HG03354 (cell line): ENCODE measurements around the gene PSMB11.
A peak's percentile ranks its signal among the peaks of the same experiment; 100 is the strongest.
"Not testable (repeated sequence)": the region's sequence is repeated elsewhere in the genome, so short reads cannot be mapped to it uniquely, and the experiment has no call there.

Experiments
- ATAC-seq: cut with Tn5 transposase; IDR thresholded peaks from one replicate; pipeline ENCODE4 v1.9.1; 2021; ENCODE audit warnings: mild to moderate bottlenecking; ENCODE audit not compliant: unreplicated experiment, poor library complexity, severe bottlenecking

PSMB11 gene, protein sequence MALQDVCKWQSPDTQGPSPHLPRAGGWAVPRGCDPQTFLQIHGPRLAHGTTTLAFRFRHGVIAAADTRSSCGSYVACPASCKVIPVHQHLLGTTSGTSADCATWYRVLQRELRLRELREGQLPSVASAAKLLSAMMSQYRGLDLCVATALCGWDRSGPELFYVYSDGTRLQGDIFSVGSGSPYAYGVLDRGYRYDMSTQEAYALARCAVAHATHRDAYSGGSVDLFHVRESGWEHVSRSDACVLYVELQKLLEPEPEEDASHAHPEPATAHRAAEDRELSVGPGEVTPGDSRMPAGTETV

GRCh38 chr14:23042162-23042965, at the start of gene PSMB11:
PSMB11 (plus strand) TSS chr14:23042212; CDS start chr14:23042226, 14 bp downstream.
- no peak for ATAC-seq

DNA sequence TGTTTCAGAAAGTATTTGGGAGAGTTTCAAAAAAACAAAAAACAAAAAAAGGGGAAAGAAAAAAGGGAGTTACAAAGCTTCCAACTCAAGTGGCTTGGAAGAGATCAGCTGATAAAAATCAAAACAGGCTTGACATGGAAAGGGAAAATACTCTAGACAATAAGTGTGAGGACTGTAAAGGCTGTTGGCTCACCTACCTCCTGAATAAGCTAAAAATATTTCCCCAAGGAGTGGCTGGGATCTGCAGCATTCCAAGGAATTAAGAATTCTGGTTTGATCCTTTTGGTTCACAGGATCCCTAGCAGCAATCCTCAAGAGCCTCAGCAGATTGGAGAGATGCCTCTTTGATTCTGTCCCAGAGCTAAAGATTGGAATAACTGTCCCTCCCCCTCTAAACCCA, 48.5 kb upstream of the PSMB11 start:
- ATAC-seq: no peak

DNA sequence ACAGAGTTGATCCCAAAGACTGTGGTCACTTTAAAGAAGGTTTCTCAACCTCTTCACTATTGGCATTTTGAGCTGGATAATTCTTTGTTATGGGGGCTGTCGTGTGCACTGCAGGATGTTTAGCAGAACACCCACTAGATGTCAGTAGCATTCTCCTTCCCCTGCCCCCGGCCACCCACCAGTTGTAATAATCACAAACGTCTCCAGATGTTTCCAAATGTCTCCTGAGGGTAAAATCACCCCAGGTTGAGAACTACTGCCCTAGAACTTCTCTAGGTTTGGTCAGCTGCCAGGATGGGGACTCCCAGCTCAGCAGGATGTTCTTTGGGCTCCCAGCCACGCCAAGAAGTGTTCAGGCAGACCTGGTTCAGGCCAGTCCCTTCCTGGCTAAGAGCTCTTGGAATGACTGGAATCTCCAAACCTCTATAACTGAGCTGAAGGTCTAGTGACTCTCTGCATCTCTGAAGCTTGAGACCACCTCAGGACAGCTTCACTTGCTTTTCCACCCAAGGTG, 47.2 kb upstream of the PSMB11 start:
- peak; percentile 46 for ATAC-seq

DNA sequence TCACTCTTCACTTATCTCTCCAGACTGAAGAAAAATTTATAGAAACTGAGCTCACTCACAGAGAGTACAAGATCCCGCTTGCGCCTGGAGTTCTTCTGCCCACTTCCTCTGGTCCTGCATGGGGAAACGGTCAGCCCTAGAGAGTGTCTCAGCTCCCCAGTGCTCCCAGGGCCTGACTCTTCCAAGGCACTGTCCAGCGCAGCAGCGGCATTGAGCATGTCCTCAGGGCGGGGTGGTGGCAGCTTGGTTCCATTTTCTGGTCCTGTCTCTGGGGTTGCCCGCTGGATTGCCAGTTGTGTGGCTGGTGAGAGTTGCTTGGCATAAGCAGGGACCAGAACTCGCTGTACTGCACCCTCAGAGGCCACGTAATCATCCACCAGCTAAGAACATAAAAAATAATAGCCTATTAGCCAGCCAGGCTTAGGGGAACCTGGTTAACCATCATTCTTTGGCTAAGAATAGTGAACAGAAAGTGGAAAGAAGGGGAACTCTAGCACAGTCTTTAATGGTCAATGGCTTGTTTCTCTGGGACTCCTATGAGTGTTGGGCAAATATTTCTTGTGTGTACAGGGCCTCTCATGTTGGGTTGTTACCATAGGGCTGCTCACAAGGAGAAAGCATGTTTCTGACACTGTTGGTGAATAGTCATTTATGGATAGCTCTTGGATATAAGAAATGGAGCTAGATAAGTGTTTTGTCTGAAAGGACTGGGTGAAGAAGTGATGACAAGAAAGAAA, 46.0 kb upstream of the PSMB11 start:
- no peak for ATAC-seq

- ATAC-seq: no peak
Observed at GRCh38 chr14:22996768-22997654, 45.0 kb upstream of the PSMB11 start.

- no peak for ATAC-seq
Observed at GRCh38 chr14:22997676-22998323, 44.2 kb upstream of the PSMB11 start.

- ATAC-seq: no peak
Observed at GRCh38 chr14:22998329-22999012, 43.5 kb upstream of the PSMB11 start.

GRCh38 chr14:23000860-23001259, 41.2 kb upstream of the PSMB11 start:
- no peak for ATAC-seq

GRCh38 chr14:23002592-23002991, 39.4 kb upstream of the PSMB11 start:
- no peak for ATAC-seq

DNA sequence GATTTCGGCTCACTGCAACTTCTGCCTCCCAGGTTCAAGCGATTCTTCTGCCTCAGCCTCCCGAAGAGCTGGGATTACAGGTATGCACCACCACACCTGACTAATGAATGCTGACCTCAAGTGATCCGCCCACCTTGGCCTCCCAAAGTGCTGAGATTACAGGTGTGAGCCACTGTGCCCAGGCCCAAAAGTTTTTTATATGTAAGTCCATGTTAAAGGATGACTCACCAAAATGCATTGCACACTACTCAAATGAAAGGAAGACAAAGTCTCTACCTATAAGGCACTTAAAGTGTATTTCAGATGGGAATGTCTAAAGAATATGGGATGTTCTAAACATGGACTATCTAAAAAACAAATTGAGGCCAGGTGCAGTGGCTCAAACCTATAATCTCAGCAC, 37.7 kb upstream of the PSMB11 start:
- ATAC-seq: not testable (repeated sequence)

DNA sequence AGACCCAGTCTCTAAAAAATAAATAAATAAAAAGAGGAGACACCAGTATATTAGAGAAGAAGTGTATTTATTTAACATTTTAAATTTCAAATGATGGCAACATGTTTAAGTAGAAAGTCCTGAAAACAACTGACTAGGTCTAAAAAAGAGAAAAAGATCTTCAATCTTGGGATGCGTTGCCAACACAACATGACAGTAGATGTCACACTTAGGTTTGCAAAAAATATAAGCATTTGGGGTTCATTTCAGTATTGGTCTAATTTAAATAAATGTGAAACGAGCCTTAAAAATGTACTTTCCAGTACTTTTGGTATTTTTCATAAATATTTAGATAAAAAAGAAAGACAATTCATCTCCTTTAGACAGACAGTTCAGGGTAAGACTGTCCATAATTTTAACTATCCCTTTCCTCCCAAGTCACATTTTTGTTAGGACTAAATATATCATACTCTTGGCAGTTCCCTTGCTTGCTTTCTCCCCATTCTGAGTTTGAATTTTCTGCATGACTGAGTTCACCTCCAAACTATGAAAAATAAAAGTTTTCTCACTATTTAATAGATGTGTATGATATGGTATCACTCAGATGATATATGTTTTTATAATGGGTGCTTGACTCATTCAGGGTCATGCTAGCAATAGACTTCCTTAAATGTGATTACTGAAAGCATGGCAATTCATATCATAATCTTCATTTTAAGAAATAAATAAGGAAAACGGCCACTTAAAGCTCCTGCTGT, 36.4 kb upstream of the PSMB11 start:
- ATAC-seq: no peak

- ATAC-seq: no peak
Observed at GRCh38 chr14:23006188-23006534, 35.9 kb upstream of the PSMB11 start.

DNA sequence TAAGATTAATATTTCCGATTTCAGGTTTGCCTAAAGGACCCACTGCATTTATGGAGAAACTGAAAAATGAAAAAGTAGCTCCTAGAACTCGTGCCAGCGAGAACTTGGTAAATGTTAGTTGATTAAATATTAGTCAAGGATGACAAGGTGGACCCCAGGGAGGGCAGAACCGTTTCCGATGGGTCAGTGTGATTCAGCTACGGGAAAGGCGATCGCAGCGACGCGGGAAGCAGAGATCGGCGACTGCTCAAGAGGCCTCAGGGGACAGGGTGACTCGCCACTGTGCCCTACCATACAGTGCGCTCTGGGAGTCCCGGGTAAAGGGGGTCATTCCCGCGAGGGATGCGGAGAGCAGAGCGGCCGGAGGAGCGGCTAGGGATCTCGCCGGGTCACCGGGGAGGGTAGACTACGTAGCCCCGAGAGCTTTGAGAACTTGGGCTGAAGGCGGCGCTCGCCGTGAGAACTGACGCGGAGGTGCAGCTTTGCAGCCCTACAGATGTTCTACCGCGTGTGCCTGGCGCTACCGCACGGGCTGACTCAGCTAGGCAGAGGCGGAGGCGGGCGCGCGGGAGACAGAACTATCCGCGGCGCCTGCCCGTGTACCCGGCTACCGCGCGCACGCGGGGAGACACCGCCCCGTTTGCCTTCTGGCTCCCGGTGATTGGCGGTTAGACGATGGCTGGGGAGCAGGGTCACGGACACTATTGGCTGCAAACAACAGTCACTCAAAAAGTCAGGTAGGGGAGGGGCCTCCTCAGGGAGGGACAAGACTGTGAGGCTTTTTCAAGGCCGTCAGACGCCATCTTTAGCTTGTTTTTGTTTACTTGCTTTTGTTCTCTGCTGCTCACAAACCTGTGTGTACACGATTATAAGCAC, 35.2 kb upstream of the PSMB11 start:
- peak; percentile 95 for ATAC-seq

DNA sequence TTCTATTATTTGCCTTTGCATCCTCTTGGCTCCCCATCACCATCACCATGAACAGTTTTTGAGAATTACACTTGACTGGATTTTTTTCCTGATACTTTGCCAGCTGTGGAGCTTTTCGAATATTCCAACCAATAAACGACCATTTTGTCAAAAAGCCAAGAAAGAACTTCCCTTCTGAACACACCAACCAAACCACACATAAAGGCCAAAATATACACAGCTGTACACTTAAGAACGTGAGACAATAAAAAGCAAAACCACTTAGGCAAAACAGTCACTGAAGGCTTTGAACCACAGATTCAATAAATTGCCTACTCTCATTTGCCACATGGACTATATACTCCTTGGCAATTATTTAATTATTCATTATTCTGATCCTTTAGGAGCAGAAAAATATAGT, 33.2 kb upstream of the PSMB11 start:
- no peak for ATAC-seq

DNA sequence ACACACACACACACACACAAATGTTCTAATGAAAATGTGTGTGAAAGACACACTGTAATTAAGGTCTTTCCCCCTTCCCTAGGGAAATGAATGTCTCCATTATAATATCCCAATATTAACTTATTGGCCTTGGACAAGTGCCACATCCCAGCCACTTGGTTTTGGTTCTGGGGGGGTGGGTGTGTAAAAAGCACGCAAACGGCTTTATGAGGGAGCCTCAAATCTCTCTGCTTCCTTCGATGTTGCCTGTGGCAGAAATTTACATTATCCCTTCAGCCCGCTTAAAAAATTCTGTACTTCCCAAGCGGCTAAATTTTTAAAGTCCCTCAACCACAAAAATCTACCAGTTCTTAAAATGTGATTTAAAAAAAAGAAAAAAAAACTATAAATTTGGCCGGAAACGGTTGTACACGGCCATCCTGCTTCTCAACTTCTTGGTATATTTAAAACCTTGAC, 32.5 kb upstream of the PSMB11 start:
- ATAC-seq: no peak

- ATAC-seq: peak; percentile 32
Observed at GRCh38 chr14:23009939-23010726, 31.9 kb upstream of the PSMB11 start, which contains the start of gene C14orf93. C14orf93 (minus strand) TSS chr14:23010143; CDS start chr14:22999023, 11,120 bp downstream.
